Measurements from ENCODE around the gene ATP1A1. TPM values are rescaled to one million over a fixed set of nuclear protein-coding genes. Genes with fewer than 3 reads are reported as not detected.

The ATP1A1 gene
- total and polyA plus RNA-seq, 2 donors (not counting 1 experiment from before 2014, with no cell fraction given): 141 to 230 TPM

DNA sequence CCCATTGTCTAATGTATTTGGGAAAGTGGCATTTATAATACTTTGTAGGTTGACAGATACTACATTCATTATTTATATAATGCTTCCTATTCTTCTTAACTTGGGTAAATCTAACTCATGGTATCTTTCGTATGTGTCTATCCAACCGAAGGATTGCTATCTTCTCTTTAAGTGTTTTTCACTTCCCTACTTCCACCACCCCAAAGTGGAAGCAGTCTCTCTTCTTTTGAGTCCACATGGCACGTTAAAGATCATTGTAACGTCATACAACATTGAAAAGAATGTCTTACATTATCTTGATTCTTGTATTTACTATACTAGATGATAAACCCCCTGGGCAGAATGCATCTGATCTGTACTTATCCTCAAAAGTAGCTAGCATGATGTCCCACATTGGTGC lies 21.2 kb downstream of the ATP1A1 start:
- Histone ChIP-seq H3K36me3 (ENCODE audit: control insufficient read depth, insufficient read depth, low read length) (peaks cover 20% of the 10 kb centered on the region), H3K4me3 (replicated peaks in 1 of 4; ENCODE audit: control extremely low read depth in 1 of 4, insufficient read depth in 1 of 4, low read depth in 3 of 4, low read length in 4 of 4) (no peak overlapping the region), H4K20me1 (ENCODE audit: control insufficient read depth, extremely low read depth, insufficient read depth, low read length) (no peaks in the 10 kb centered on the region), H2AFZ (ENCODE audit: low read length) (no peak overlapping the region), H3K9me3 (ENCODE audit: control insufficient read depth, insufficient read depth, low read depth, low read length) (no peaks in the 10 kb centered on the region), H3K4me2 (ENCODE audit: extremely low read depth, insufficient read depth, low read length) (no peak overlapping the region), H3K9ac (ENCODE audit: insufficient read depth, low read length) (no peak overlapping the region), H3K4me1 (ENCODE audit: control insufficient read depth, extremely low read depth, insufficient read depth, low read length) (no peaks in the 10 kb centered on the region), H3K27ac (ENCODE audit: insufficient read depth, low read length) (no peak overlapping the region), H3K79me2 (ENCODE audit: control insufficient read depth, insufficient read depth, low read length) (no peaks in the 10 kb centered on the region), H3K27me3 (ENCODE audit: control insufficient read depth, insufficient read depth, low read length) (no peaks in the 10 kb centered on the region)
- no peak for DNase-seq (ENCODE audit: low read depth in 2 of 2)
- TF ChIP-seq EZH2 (IDR thresholded peaks at IDR 0.05; ENCODE audit: low read length, missing control alignments): no peak
- TF ChIP-seq CTCF (conservative IDR thresholded peaks at IDR 0.05 in 1 of 2, IDR thresholded peaks at IDR 0.05 in 1 of 2; ENCODE audit: low read depth in 1 of 2, low read length in 2 of 2): no peak

- no peaks in the 10 kb centered on the region for H3K27me3 ChIP-seq (ENCODE audit: control insufficient read depth, insufficient read depth, low read length)
- H4K20me1 ChIP-seq (ENCODE audit: control insufficient read depth, extremely low read depth, insufficient read depth, low read length): no peaks in the 10 kb centered on the region
- no peak for TF ChIP-seq EZH2 (IDR thresholded peaks at IDR 0.05; ENCODE audit: low read length, missing control alignments)
- TF ChIP-seq CTCF (conservative IDR thresholded peaks at IDR 0.05 in 1 of 2, IDR thresholded peaks at IDR 0.05 in 1 of 2; ENCODE audit: low read depth in 1 of 2, low read length in 2 of 2): no peak
- no peak overlapping the region for H3K9ac ChIP-seq (ENCODE audit: insufficient read depth, low read length)
- no peak overlapping the region for H2AFZ ChIP-seq (ENCODE audit: low read length)
- H3K4me1 ChIP-seq (ENCODE audit: control insufficient read depth, extremely low read depth, insufficient read depth, low read length): no peaks in the 10 kb centered on the region
- peaks cover 24% of the 10 kb centered on the region for H3K36me3 ChIP-seq (ENCODE audit: control insufficient read depth, insufficient read depth, low read length)
- H3K9me3 ChIP-seq (ENCODE audit: control insufficient read depth, insufficient read depth, low read depth, low read length): no peaks in the 10 kb centered on the region
- no peak overlapping the region for H3K4me2 ChIP-seq (ENCODE audit: extremely low read depth, insufficient read depth, low read length)
- no peak for DNase-seq (ENCODE audit: low read depth in 2 of 2)
- H3K27ac ChIP-seq (ENCODE audit: insufficient read depth, low read length): no peak overlapping the region
- no peaks in the 10 kb centered on the region for H3K79me2 ChIP-seq (ENCODE audit: control insufficient read depth, insufficient read depth, low read length)
- H3K4me3 ChIP-seq (replicated peaks in 1 of 4; ENCODE audit: control extremely low read depth in 1 of 4, insufficient read depth in 1 of 4, low read depth in 3 of 4, low read length in 4 of 4): no peak overlapping the region
Measured at GRCh38 chr1:116396769-116397168, 23.7 kb downstream of the ATP1A1 start.

DNA sequence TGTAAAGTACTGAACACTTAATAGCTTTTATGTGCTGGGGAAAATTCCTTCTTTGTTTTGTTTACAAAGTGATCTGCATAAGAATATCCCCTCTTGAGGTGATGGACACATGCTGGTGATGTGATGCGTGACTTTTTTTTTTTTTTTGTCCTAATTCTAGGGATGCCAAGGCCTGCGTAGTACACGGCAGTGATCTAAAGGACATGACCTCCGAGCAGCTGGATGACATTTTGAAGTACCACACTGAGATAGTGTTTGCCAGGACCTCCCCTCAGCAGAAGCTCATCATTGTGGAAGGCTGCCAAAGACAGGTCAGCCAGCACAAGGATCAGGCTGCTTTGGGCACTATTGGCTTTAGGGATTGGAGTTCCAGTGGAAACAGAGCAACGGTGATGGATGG lies 24.7 kb downstream of the ATP1A1 start:
- DNase-seq (ENCODE audit: low read depth in 2 of 2): no peak
- Histone ChIP-seq H3K27ac (ENCODE audit: insufficient read depth, low read length) (no peak overlapping the region), H4K20me1 (ENCODE audit: control insufficient read depth, extremely low read depth, insufficient read depth, low read length) (no peaks in the 10 kb centered on the region), H3K36me3 (ENCODE audit: control insufficient read depth, insufficient read depth, low read length) (peaks cover 27% of the 10 kb centered on the region), H3K4me1 (ENCODE audit: control insufficient read depth, extremely low read depth, insufficient read depth, low read length) (no peaks in the 10 kb centered on the region), H3K4me3 (replicated peaks in 1 of 4; ENCODE audit: control extremely low read depth in 1 of 4, insufficient read depth in 1 of 4, low read depth in 3 of 4, low read length in 4 of 4) (no peak overlapping the region), H3K9ac (ENCODE audit: insufficient read depth, low read length) (no peak overlapping the region), H2AFZ (ENCODE audit: low read length) (no peak overlapping the region), H3K27me3 (ENCODE audit: control insufficient read depth, insufficient read depth, low read length) (no peaks in the 10 kb centered on the region), H3K79me2 (ENCODE audit: control insufficient read depth, insufficient read depth, low read length) (no peaks in the 10 kb centered on the region), H3K4me2 (ENCODE audit: extremely low read depth, insufficient read depth, low read length) (no peak overlapping the region), H3K9me3 (ENCODE audit: control insufficient read depth, insufficient read depth, low read depth, low read length) (no peaks in the 10 kb centered on the region)
- TF ChIP-seq EZH2 (IDR thresholded peaks at IDR 0.05; ENCODE audit: low read length, missing control alignments): no peak
- TF ChIP-seq CTCF (conservative IDR thresholded peaks at IDR 0.05 in 1 of 2, IDR thresholded peaks at IDR 0.05 in 1 of 2; ENCODE audit: low read depth in 1 of 2, low read length in 2 of 2): no peak
